Measurements from ENCODE around the gene REC114. TPM values are rescaled to one million over a fixed set of nuclear protein-coding genes. Genes with fewer than 3 reads are reported as not detected.

REC114 gene
- total and polyA plus RNA-seq, 9 of the 15 experiments (the other 6 are each of a cell fraction or from before 2014, with no cell fraction given): 0.07 to 0.24 TPM; not detected in 7

GRCh38 chr15:73518876-73519733 lies 76.1 kb downstream of the REC114 start:
- Histone ChIP-seq H4K20me1 (replicated peaks; ENCODE audit: control insufficient read depth, insufficient read depth, low read length) (no peaks in the 10 kb centered on the region), H3K9ac (ENCODE audit: insufficient read depth in 1 of 2, low read depth in 2 of 2, low read length in 2 of 2) (no peak overlapping the region), H3K4me3 (no peak overlapping the region), H3K27ac (ENCODE audit: extremely low read depth, low read depth, low read length) (no peak overlapping the region), H3K4me1 (replicated peaks in 1 of 2; ENCODE audit: control insufficient read depth in 2 of 2, insufficient read depth in 2 of 2, low read length in 2 of 2) (peaks cover 0 to 2% of the 10 kb centered on the region in 2 experiments; a peak in 1 of 5 replicates), H2AFZ (ENCODE audit: low read depth, low read length) (no peak overlapping the region), H3K4me2 (ENCODE audit: insufficient read depth, low read length) (no peak overlapping the region), H3K27me3 (ENCODE audit: control insufficient read depth in 2 of 2, insufficient read depth in 2 of 2, low read length in 2 of 2) (no peaks in the 10 kb centered on the region), H3K9me3 (replicated peaks; ENCODE audit: control insufficient read depth, insufficient read depth, low read depth, low read length) (no peaks in the 10 kb centered on the region; the same call in 1 of the 2 replicates), H3K79me2 (ENCODE audit: control insufficient read depth, insufficient read depth, low read length) (no peaks in the 10 kb centered on the region), H3K9me1 (ENCODE audit: control insufficient read depth, insufficient read depth, low read length) (no peaks in the 10 kb centered on the region), H3K36me3 (ENCODE audit: control insufficient read depth, insufficient read depth, low read length) (no peaks in the 10 kb centered on the region)
- WGBS (ENCODE audit: insufficient coverage, low coverage, missing lambda C conversion rate): 6% methylated on average over 5 of the region's 5 CpGs
- no TSS peak for BruUV-seq (replicated peaks)
- ChIA-PET POLR2A (no interaction called here), CTCF (ENCODE audit: low intra/inter-chr PET ratio) (no interaction called here)
- in situ Hi-C loops (cut with MboI): no loop called here
- no peak for TF ChIP-seq THAP7 (CRISPR knock-in tag; IDR thresholded peaks at IDR 0.05)
- TF ChIP-seq ZKSCAN1 (IDR thresholded peaks at IDR 0.05; ENCODE audit: low read depth, low read length): no peak
- no peak for TF ChIP-seq CXXC5 (CRISPR knock-in tag; IDR thresholded peaks at IDR 0.05)
- TF ChIP-seq PML (IDR thresholded peaks at IDR 0.05; ENCODE audit: low read length): no peak
- TF ChIP-seq EP400 (IDR thresholded peaks at IDR 0.05): no peak
- TF ChIP-seq GTF2F1 (IDR thresholded peaks at IDR 0.05; ENCODE audit: low read depth, low read length): no peak
- TF ChIP-seq GATAD2A (IDR thresholded peaks at IDR 0.05): no peak
- TF ChIP-seq, protein P1, sequence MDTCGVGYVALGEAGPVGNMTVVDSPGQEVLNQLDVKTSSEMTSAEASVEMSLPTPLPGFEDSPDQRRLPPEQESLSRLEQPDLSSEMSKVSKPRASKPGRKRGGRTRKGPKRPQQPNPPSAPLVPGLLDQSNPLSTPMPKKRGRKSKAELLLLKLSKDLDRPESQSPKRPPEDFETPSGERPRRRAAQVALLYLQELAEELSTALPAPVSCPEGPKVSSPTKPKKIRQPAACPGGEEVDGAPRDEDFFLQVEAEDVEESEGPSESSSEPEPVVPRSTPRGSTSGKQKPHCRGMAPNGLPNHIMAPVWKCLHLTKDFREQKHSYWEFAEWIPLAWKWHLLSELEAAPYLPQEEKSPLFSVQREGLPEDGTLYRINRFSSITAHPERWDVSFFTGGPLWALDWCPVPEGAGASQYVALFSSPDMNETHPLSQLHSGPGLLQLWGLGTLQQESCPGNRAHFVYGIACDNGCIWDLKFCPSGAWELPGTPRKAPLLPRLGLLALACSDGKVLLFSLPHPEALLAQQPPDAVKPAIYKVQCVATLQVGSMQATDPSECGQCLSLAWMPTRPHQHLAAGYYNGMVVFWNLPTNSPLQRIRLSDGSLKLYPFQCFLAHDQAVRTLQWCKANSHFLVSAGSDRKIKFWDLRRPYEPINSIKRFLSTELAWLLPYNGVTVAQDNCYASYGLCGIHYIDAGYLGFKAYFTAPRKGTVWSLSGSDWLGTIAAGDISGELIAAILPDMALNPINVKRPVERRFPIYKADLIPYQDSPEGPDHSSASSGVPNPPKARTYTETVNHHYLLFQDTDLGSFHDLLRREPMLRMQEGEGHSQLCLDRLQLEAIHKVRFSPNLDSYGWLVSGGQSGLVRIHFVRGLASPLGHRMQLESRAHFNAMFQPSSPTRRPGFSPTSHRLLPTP (IDR thresholded peaks at IDR 0.05; ENCODE audit: borderline replicate concordance, extremely low read depth, insufficient read length): no peak
- TF ChIP-seq TEAD2 (tag; IDR thresholded peaks at IDR 0.05): no peak
- TF ChIP-seq TAL1 (IDR thresholded peaks at IDR 0.05): no peak
- no peak for TF ChIP-seq SPI1 (IDR thresholded peaks at IDR 0.05; ENCODE audit: borderline replicate concordance, low read depth, low read length)
- DNase-seq (ENCODE audit: extremely low read depth in 1 of 4, low spot score in 3 of 4) (no peak), ATAC-seq (no peak), FAIRE-seq (no peak)
- intact Hi-C loops (cut with micrococcal nuclease): no loop called here

All from K562 (cell line).